Mucosa of descending colon (tissue), 3 donors: ENCODE data around the gene MRPS25. TPM values are rescaled to one million over a fixed set of nuclear protein-coding genes. Genes with fewer than 3 reads are reported as not detected.
A peak's percentile ranks its signal among the peaks of the same experiment; 100 is the strongest.

Experiments
- ATAC-seq: fragments of 200-7000 bp; cut with Tn5 transposase; one replicate; pipeline ENCODE4 v1.9.1; 2020; ENCODE audit warnings: mild to moderate bottlenecking, moderate library complexity
- DNase-seq, 3 donors: peaks; one replicate each; pipeline ENCODE4 v3.0.0-alpha.2; 2020
- H3K36me3 ChIP-seq: fragments of 200-600 bp; one replicate; pipeline ENCODE4 v1.8.0; 2021; ENCODE audit warnings: low read depth, mild to moderate bottlenecking
- H3K4me1 ChIP-seq: fragments of 200-600 bp; one replicate; pipeline ENCODE4 v1.8.0; 2021; ENCODE audit warnings: low read depth, mild to moderate bottlenecking
- H3K4me3 ChIP-seq: fragments of 200-600 bp; one replicate; pipeline ENCODE4 v1.8.0; 2021; ENCODE audit warnings: mild to moderate bottlenecking
- H3K9me3 ChIP-seq: fragments of 200-600 bp; one replicate; pipeline ENCODE4 v1.8.0; 2021; ENCODE audit warnings: mild to moderate bottlenecking
- CTCF ChIP-seq: fragments of 200-600 bp; IDR thresholded peaks from one replicate; pipeline ENCODE4 v1.8.0; 2022; ENCODE audit warnings: antibody characterized with exemption, mild to moderate bottlenecking
- intact Hi-C, 2 donors: fragments of 100-400 bp; cut with DNase I in 1 of 2; cut with micrococcal nuclease in 1 of 2; formaldehyde crosslinking; loops; one replicate each; pipeline versions ENCODE4 v1.11.0 to v1.11.1; 2022; cut with DNase I, micrococcal nuclease
- total RNA-seq, 3 donors: library from RNA; stranded (reverse); fragmentation: NEBNext Ultra II Directional in 2 of 3; extraction: Animal tissue kit (Norgen Biotek cat#: 25700) in 2 of 3; gene quantifications; one replicate each; pipeline versions ENCODE4 v1.2.1 to v1.2.4, GENCODE V29; 2021 to 2023
- donor health status: DM: no; HTN: no; CAD: no; lungs with moderate emphysema.
- donor health status: DM: no; HTN: no; CAD: no.
- donor health status: DM: no; HTN: yes; CAD: no.

Gene MRPS25
- total RNA-seq, 3 donors from 2014 or later, result 72.1 to 84.0 (median 78.7) TPM

GRCh38 chr3:15081960-15082664 lies 17.0 kb upstream of the MRPS25 start:
- no peak for DNase-seq
- no peak for TF ChIP-seq CTCF
- Histone ChIP-seq H3K36me3 (peaks cover 1% of the 10 kb centered on the region), H3K4me1 (no peaks in the 10 kb centered on the region), H3K4me3 (no peak overlapping the region), H3K9me3 (no peaks in the 10 kb centered on the region)
- intact Hi-C loops, result no loop called here
- peak; percentile 36 for ATAC-seq

DNA sequence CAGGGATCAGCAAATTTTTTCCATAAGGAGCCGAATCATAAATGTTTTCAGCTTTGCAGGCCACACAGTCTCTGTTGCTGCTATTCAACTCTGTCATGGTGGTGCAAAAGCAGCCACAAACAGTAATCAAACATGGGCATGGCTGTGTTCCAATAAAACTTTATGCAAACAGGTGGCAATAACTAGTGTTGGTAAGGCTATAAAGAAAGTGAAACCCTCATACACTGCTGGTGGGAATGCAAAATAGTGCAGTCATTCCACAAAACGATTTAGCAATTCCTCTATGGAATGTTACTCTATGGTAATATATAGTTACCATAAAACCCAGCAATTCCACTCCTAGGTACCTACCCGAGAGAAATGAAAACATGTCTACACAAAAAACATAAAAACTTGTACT lies 14.0 kb upstream of the MRPS25 start:
- Histone ChIP-seq H3K4me3 (no peak overlapping the region), H3K9me3 (no peaks in the 10 kb centered on the region), H3K4me1 (no peaks in the 10 kb centered on the region), H3K36me3 (peaks cover 12% of the 10 kb centered on the region)
- no peak for DNase-seq
- TF ChIP-seq CTCF, result no peak
- peak; percentile 36 for ATAC-seq
- intact Hi-C loops, result no loop called here

DNA sequence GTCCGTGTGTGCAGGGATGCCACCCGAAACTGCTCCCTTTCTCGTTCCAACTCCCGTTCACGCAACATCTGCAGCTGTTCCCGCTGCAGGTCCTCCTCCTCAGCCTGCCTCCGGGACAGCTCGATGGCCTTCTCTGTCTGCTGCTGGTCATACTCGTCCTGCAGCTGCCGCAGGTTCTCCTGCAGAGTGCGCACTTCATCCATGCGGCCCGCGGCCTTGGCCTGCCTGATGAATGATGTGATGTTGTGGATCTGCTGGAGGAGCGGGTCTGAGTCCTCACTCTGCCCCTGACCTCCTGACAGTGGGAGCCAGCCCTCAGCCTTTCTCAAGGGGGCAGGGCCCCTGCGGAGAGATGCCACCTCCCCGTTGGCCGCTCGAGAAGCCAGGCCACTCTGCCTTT lies 9.4 kb upstream of the MRPS25 start:
- DNase-seq, result no peak
- TF ChIP-seq CTCF, result no peak
- Histone ChIP-seq H3K4me1 (no peaks in the 10 kb centered on the region), H3K9me3 (no peaks in the 10 kb centered on the region), H3K4me3 (no peak overlapping the region), H3K36me3 (peaks cover 22% of the 10 kb centered on the region)
- ATAC-seq, result no peak
- intact Hi-C loops, result no loop called here

DNA sequence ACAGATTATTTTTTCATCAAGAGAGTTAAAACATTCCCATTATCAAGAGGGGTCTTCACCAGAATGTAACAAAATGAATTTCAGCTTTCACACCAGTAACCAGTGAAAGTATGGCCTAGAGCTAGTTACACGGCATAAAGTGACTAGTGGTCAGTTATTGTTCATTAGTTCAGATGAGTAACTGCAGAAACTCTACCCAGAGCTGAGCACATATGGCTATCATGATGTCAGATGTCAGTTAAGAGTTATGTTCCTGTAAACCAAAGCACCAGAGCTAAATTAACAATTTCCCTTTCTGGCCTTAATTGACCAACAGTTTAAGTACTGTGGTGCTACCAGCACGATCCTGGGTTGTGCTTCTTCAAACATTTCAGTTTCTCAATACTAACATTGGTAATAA lies 6.6 kb upstream of the MRPS25 start:
- no peak for TF ChIP-seq CTCF
- peaks cover 17% of the 10 kb centered on the region for H3K36me3 ChIP-seq
- no peak overlapping the region for H3K4me3 ChIP-seq
- ATAC-seq (no peak), DNase-seq (no peak)
- intact Hi-C loops, result no loop called here
- H3K9me3 ChIP-seq, result no peaks in the 10 kb centered on the region
- no peaks in the 10 kb centered on the region for H3K4me1 ChIP-seq

GRCh38 chr3:15069441-15069840 lies 4.3 kb upstream of the MRPS25 start:
- H3K4me3 ChIP-seq, result no peak overlapping the region
- peaks cover 11% of the 10 kb centered on the region for H3K36me3 ChIP-seq
- intact Hi-C loops, result no loop called here
- ATAC-seq (no peak), DNase-seq (no peak)
- no peaks in the 10 kb centered on the region for H3K4me1 ChIP-seq
- no peaks in the 10 kb centered on the region for H3K9me3 ChIP-seq
- no peak for TF ChIP-seq CTCF

- Histone ChIP-seq H3K4me3 (no peak overlapping the region), H3K4me1 (peaks cover 14% of the 10 kb centered on the region), H3K9me3 (no peaks in the 10 kb centered on the region), H3K36me3 (no peaks in the 10 kb centered on the region)
- no peak for ATAC-seq
- no peak for TF ChIP-seq CTCF
- intact Hi-C loops, result no loop called here
- DNase-seq, result no peak
Observed at GRCh38 chr3:15066467-15066866, 1.4 kb upstream of the MRPS25 start.
